Esophagus mucosa (tissue), 1 donor: ENCODE measurements around the gene INO80B. TPM values are rescaled to one million over a fixed set of nuclear protein-coding genes. Genes with fewer than 3 reads are reported as not detected.

Experiments
- ATAC-seq: fragments of 200-7000 bp; cut with Tn5 transposase; one replicate; pipeline ENCODE4 v1.9.1; 2020
- total RNA-seq: library from RNA; stranded (reverse); gene quantifications from one replicate; pipeline ENCODE4 v1.2.4, GENCODE V29; 2023
- donor health status: DM: yes; HTN: yes; CAD: no.

Gene INO80B
- total RNA-seq, 1 donor from 2014 or later, result 22.6 TPM

GRCh38 chr2:74503506-74504475, 48.9 kb downstream of the INO80B start:
- ATAC-seq, result no peak

- ATAC-seq, result no peak
These were observed 49.7 kb downstream of the INO80B start for GRCh38 chr2:74504591-74504990.

- ATAC-seq, result no peak
These were observed 50.8 kb downstream of the INO80B start for GRCh38 chr2:74505448-74506246.

GRCh38 chr2:74507145-74507925, 52.4 kb downstream of the INO80B start, which contains the start of gene PCGF1:
PCGF1 (minus strand) TSS chr2:74507695; CDS start chr2:74507668, 27 bp downstream.
- peak; percentile 95 for ATAC-seq

Other genes starting within 250 kb of the INO80B start
- gene SLC4A5, start 111.7 kb upstream of the INO80B start, total RNA-seq, result 0.56 TPM
- gene DCTN1, start 74.8 kb upstream of the INO80B start, total RNA-seq, result 86.4 TPM
- gene C2orf81, start 33.5 kb upstream of the INO80B start, total RNA-seq, result 0.56 TPM
- 4.3 TPM for gene WDR54, start 33.4 kb upstream of the INO80B start, total RNA-seq
- 18.3 TPM for gene RTKN, start 13.2 kb upstream of the INO80B start, total RNA-seq
- 30.6 TPM for gene WBP1, start 3.4 kb downstream of the INO80B start, total RNA-seq
- 22.6 TPM for gene MOGS, start 10.3 kb downstream of the INO80B start, total RNA-seq
- gene MRPL53, start 17.6 kb downstream of the INO80B start, total RNA-seq, result 87.5 TPM
- gene CCDC142, start 27.9 kb downstream of the INO80B start, total RNA-seq, result 4.6 TPM
- gene TTC31, start 28.0 kb downstream of the INO80B start, total RNA-seq, result 10.5 TPM
- 0.32 TPM for gene LBX2, start 44.5 kb downstream of the INO80B start, total RNA-seq
- 20.6 TPM for gene PCGF1, start 52.6 kb downstream of the INO80B start, total RNA-seq
- not detected for gene TLX2, start 59.4 kb downstream of the INO80B start, total RNA-seq
- gene DQX1, start 71.1 kb downstream of the INO80B start, total RNA-seq, result 5.6 TPM
- gene AUP1, start 74.6 kb downstream of the INO80B start, total RNA-seq, result 74.2 TPM
- gene HTRA2, start 74.8 kb downstream of the INO80B start, total RNA-seq, result 17.9 TPM
- gene LOXL3, start 98.9 kb downstream of the INO80B start, total RNA-seq, result 0.52 TPM
- 0.56 TPM for gene DOK1, start 99.6 kb downstream of the INO80B start, total RNA-seq
- 1.6 TPM for gene M1AP, start 193.2 kb downstream of the INO80B start, total RNA-seq
- gene SEMA4F, start 199.2 kb downstream of the INO80B start, total RNA-seq, result 1.4 TPM